AG09319 (cell line): ENCODE measurements around the gene PTOV1.
A peak's percentile ranks its signal among the peaks of the same experiment; 100 is the strongest.

ENCODE experiments used
- DNase-seq: peaks from one replicate; pipeline ENCODE4 v3.0.0-alpha.2; 2010; ENCODE audit warnings: low read depth; ENCODE audit errors: extremely low read depth
- CTCF ChIP-seq: IDR thresholded peaks from 2 replicates; pipeline ENCODE4 v1.5.1; 2011; ENCODE audit warnings: low read depth, mild to moderate bottlenecking, inconsistent platforms, low read length, moderate library complexity

The PTOV1 gene

GRCh38 chr19:49861107-49861506 lies 10.1 kb downstream of the PTOV1 start:
- no peak for DNase-seq
- no peak for TF ChIP-seq CTCF

GRCh38 chr19:49861541-49862378 lies 10.8 kb downstream of the PTOV1 start:
- no peak for DNase-seq
- TF ChIP-seq CTCF = no peak

- DNase-seq = no peak
- peak; percentile 5 for TF ChIP-seq CTCF
Observed at GRCh38 chr19:49862391-49863253, 11.7 kb downstream of the PTOV1 start.

GRCh38 chr19:49863254-49863934 lies 12.4 kb downstream of the PTOV1 start:
- DNase-seq = no peak
- TF ChIP-seq CTCF = no peak

GRCh38 chr19:49863935-49864320 lies 13.0 kb downstream of the PTOV1 start:
- DNase-seq = no peak
- no peak for TF ChIP-seq CTCF

GRCh38 chr19:49864890-49865289 lies 13.9 kb downstream of the PTOV1 start:
- no peak for TF ChIP-seq CTCF
- no peak for DNase-seq
